NCI-H1092 treated with DMSO at 0.1 percent for 48 hours (cell line): ENCODE measurements around the gene CTNND2.

ENCODE experiments used
- DNase-seq: peaks from one replicate; lab custom pipeline; 2025; lab: John Stamatoyannopoulos, UW

CTNND2 gene

GRCh38 chr5:11385901-11386293 is 518.3 kb downstream of the CTNND2 start:
- no peak for DNase-seq

- no peak for DNase-seq
Measured at GRCh38 chr5:11385251-11385900, 518.9 kb downstream of the CTNND2 start.

GRCh38 chr5:11384441-11385250 is 519.6 kb downstream of the CTNND2 start:
- DNase-seq = no peak

GRCh38 chr5:11383506-11384095 is 520.6 kb downstream of the CTNND2 start:
- no peak for DNase-seq

GRCh38 chr5:11378461-11378860 is 525.8 kb downstream of the CTNND2 start:
- no peak for DNase-seq

GRCh38 chr5:11377896-11378295 is 526.4 kb downstream of the CTNND2 start:
- DNase-seq = no peak

GRCh38 chr5:11372191-11372590 is 532.1 kb downstream of the CTNND2 start:
- DNase-seq = no peak

GRCh38 chr5:11371021-11371420 is 533.2 kb downstream of the CTNND2 start:
- DNase-seq = no peak

GRCh38 chr5:11364531-11364930 is 539.7 kb downstream of the CTNND2 start:
- DNase-seq = no peak

GRCh38 chr5:11363631-11364178 is 540.5 kb downstream of the CTNND2 start:
- DNase-seq = no peak

GRCh38 chr5:11361768-11362167 is 542.5 kb downstream of the CTNND2 start:
- no peak for DNase-seq

- DNase-seq = no peak
Measured at GRCh38 chr5:11357928-11358327, 546.3 kb downstream of the CTNND2 start.

GRCh38 chr5:11355491-11355890 is 548.8 kb downstream of the CTNND2 start:
- no peak for DNase-seq

- no peak for DNase-seq
Measured at GRCh38 chr5:11346336-11346735, 557.9 kb downstream of the CTNND2 start.

GRCh38 chr5:11335881-11336760 is 568.1 kb downstream of the CTNND2 start:
- no peak for DNase-seq

- DNase-seq = no peak
Measured at GRCh38 chr5:11334404-11334803, 569.8 kb downstream of the CTNND2 start.

GRCh38 chr5:11329679-11330078 is 574.6 kb downstream of the CTNND2 start:
- no peak for DNase-seq

GRCh38 chr5:11324521-11325289 is 579.5 kb downstream of the CTNND2 start:
- DNase-seq = no peak

GRCh38 chr5:11323761-11324160 is 580.5 kb downstream of the CTNND2 start:
- no peak for DNase-seq

- no peak for DNase-seq
Measured at GRCh38 chr5:11322133-11322532, 582.1 kb downstream of the CTNND2 start.
